HEK293 (cell line): ENCODE results near the gene NCKAP1.

ENCODE experiments used
- CTCF ChIA-PET: fragments of 350-600 bp; formaldehyde crosslinking; extraction: SDS; loops from one replicate; lab custom pipeline; 2021; ENCODE audit warnings: antibody characterized with exemption; lab: Yijun Ruan, JAX
- POLR2A ChIA-PET: fragments of 300-600 bp; formaldehyde crosslinking; extraction: SDS; loops from one replicate; lab custom pipeline; 2020; ENCODE audit warnings: antibody characterized with exemption, inconsistent platforms; lab: Yijun Ruan, JAX
- H3K27ac ChIP-seq: fragments of 200-500 bp; sonication (Bioruptor generic); 2 replicates; pipeline ENCODE4 v1.5.1; 2014; ENCODE audit warnings: low read depth, low read length, control low read depth, inconsistent platforms; ENCODE audit errors: extremely low read depth
- H3K36me3 ChIP-seq, 2 experiments: fragments of 200-500 bp in 1 of 2; sonication (Bioruptor generic) in 1 of 2; 1 replicate in 1 of 2; 2 replicates in 1 of 2; pipeline ENCODE4 v1.5.1; 2014 to 2017; ENCODE audit warnings: inconsistent platforms in 2 of 2, low read length in 2 of 2; ENCODE audit not compliant: control insufficient read depth in 2 of 2, insufficient read depth in 1 of 2
- H3K4me1 ChIP-seq: fragments of 200-500 bp; sonication (Bioruptor generic); 2 replicates; pipeline ENCODE4 v1.5.1; 2014; ENCODE audit warnings: mild to moderate bottlenecking, low read length, inconsistent platforms; ENCODE audit not compliant: control insufficient read depth, insufficient read depth
- H3K4me3 ChIP-seq: 2 replicates; pipeline ENCODE4 v1.5.1; 2011; ENCODE audit warnings: low read depth, mild to moderate bottlenecking, control low read depth, low read length, moderate library complexity
- H3K9me3 ChIP-seq: fragments of 200-500 bp; sonication (Bioruptor generic); 2 replicates; pipeline ENCODE4 v1.5.1; 2014; ENCODE audit warnings: low read depth, low read length, inconsistent platforms; ENCODE audit not compliant: control insufficient read depth, insufficient read depth
- SP2 ChIP-seq: fragments of 450-650 bp; formaldehyde crosslinking; IDR thresholded peaks from 2 replicates; pipeline ENCODE4 v1.5.1; 2016; ENCODE audit warnings: missing biosample characterization, missing genetic modification characterization
- TRIM28 ChIP-seq: IDR thresholded peaks from 2 replicates; pipeline ENCODE4 v1.6.1; 2011; ENCODE audit warnings: low read length, control low read depth, borderline replicate concordance
- ZBTB20 ChIP-seq: fragments of 450-650 bp; formaldehyde crosslinking; IDR thresholded peaks from 2 replicates; pipeline ENCODE4 v1.5.1; 2016; ENCODE audit warnings: missing biosample characterization, missing genetic modification characterization
- ZBTB8A ChIP-seq: fragments of 450-650 bp; formaldehyde crosslinking; IDR thresholded peaks from 2 replicates; pipeline ENCODE4 v1.5.1; 2016; ENCODE audit warnings: missing biosample characterization, missing genetic modification characterization
- ZFHX2 ChIP-seq: fragments of 450-650 bp; formaldehyde crosslinking; conservative IDR thresholded peaks from 2 replicates; pipeline ENCODE4 v1.5.1; 2016; ENCODE audit warnings: missing biosample characterization, missing genetic modification characterization
- ZNF155 ChIP-seq: fragments of 450-650 bp; formaldehyde crosslinking; IDR thresholded peaks from 2 replicates; pipeline ENCODE4 v1.5.1; 2016; ENCODE audit warnings: missing biosample characterization, missing genetic modification characterization
- ZNF157 ChIP-seq: fragments of 450-650 bp; formaldehyde crosslinking; IDR thresholded peaks from 2 replicates; pipeline ENCODE4 v1.5.1; 2016; ENCODE audit warnings: missing biosample characterization, missing genetic modification characterization
- ZNF354C ChIP-seq: fragments of 450-650 bp; formaldehyde crosslinking; IDR thresholded peaks from 2 replicates; pipeline ENCODE4 v1.5.1; 2016; ENCODE audit warnings: missing biosample characterization, missing genetic modification characterization, low read depth, borderline replicate concordance
- ZNF514 ChIP-seq: fragments of 450-650 bp; formaldehyde crosslinking; IDR thresholded peaks from 2 replicates; pipeline ENCODE4 v1.5.1; 2016; ENCODE audit warnings: missing biosample characterization, missing genetic modification characterization
- ZNF529 ChIP-seq: fragments of 450-650 bp; formaldehyde crosslinking; IDR thresholded peaks from 2 replicates; pipeline ENCODE4 v1.5.1; 2017; ENCODE audit warnings: missing genetic modification characterization, missing biosample characterization; ENCODE audit not compliant: insufficient replicate concordance
- ZNF560 ChIP-seq: fragments of 450-650 bp; formaldehyde crosslinking; IDR thresholded peaks from 2 replicates; pipeline ENCODE4 v1.5.1; 2017; ENCODE audit warnings: missing biosample characterization, missing genetic modification characterization, borderline replicate concordance
- ZNF610 ChIP-seq: fragments of 450-650 bp; formaldehyde crosslinking; IDR thresholded peaks from 2 replicates; pipeline ENCODE4 v1.5.1; 2016; ENCODE audit warnings: missing biosample characterization, missing genetic modification characterization, borderline replicate concordance
- ZNF629 ChIP-seq: fragments of 450-650 bp; formaldehyde crosslinking; IDR thresholded peaks from 2 replicates; pipeline ENCODE4 v1.5.1; 2017; ENCODE audit warnings: missing biosample characterization, missing genetic modification characterization
- ZNF658 ChIP-seq: fragments of 450-650 bp; formaldehyde crosslinking; IDR thresholded peaks from 2 replicates; pipeline ENCODE4; 2016; ENCODE audit warnings: missing biosample characterization, missing genetic modification characterization
- ZNF837 ChIP-seq: fragments of 450-650 bp; formaldehyde crosslinking; IDR thresholded peaks from 2 replicates; pipeline ENCODE4 v1.5.1; 2016; ENCODE audit warnings: missing biosample characterization, missing genetic modification characterization
- TF ChIP-seq, protein P1 (sequence below): fragments of 450-650 bp; formaldehyde crosslinking; IDR thresholded peaks from 2 replicates; pipeline ENCODE4 v1.5.1; 2017; ENCODE audit warnings: missing biosample characterization, missing genetic modification characterization
- TF ChIP-seq, protein P2 (sequence below): fragments of 450-650 bp; formaldehyde crosslinking; IDR thresholded peaks from 2 replicates; pipeline ENCODE4 v1.5.1; 2016; ENCODE audit warnings: missing biosample characterization, missing genetic modification characterization, borderline replicate concordance

Gene NCKAP1

DNA sequence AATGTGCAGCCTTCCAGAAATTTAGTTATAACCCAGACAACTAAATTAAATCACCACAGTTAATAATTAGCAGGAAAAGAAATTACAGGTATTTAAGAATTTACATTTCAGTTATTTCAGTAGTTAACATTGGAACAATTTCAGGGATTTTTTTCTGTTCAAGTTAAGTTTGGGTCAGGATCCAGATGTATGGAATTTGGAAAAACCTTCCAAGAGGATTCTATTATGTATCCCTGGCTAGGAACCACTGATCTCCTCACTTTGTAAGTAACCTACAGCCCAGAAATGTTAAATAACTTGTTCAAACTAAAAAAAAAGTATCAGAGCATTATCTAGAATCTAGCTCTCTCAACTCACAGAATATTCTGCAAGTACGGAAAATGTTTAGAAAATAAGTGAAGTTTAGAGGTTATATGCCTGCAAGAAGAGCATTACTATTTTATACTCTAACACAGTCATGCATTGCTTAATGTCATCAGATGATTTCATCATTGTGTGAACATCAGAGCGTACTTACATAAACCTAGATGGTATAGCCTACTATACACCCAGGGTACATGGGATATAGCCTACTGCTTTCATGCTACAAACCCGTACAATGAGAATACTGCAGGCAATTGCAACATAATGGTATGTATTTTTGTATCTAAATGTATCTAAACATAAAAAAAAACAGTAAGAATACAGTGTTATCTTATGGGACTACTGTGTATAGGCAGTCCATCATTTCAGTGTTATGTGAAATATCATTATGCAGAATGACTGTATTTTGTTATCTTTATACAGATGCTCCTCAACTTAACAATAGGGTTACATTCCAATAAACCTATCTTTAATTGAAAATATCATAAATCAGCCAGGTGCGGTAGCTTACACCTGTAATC is 6.1 kb downstream of the NCKAP1 start (continued):
- TF ChIP-seq ZNF354C (tag by site-specific recombination) (no peak), ZNF629 (tag by site-specific recombination) (peak; percentile 60; the same call in 1 of the 2 replicates), ZNF610 (tag by site-specific recombination) (no peak), ZBTB8A (tag by site-specific recombination) (no peak)
- TF ChIP-seq, all 188 proteins: peak for 4

DNA sequence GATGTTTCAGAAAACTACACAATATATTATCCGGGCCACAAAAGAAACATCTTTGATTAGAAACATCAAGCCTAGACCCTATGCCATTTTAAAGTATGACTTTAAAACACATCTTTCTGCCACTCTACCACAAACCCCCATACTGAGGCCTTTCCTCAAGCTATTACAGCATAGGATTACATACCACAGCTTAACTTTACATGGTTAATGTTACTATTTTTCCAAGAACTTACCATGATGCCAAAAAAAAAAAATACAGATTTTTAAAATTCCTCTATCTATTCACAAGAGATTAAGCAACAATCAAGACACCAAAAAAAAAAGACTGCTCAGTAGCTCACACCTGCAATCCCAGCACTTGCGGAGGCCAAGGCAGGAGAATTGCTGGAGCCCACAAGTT is 9.0 kb downstream of the NCKAP1 start:
- POLR2A ChIA-PET = no interaction called here
- CTCF ChIA-PET = interaction anchor here (0.7 to 0.9 kb wide), 2 partner anchors 10 to 19 kb away, joined by 5 to 7 read pairs; no protein-coding TSS in a partner anchor
- H3K27ac ChIP-seq = no peak overlapping the region

DNA sequence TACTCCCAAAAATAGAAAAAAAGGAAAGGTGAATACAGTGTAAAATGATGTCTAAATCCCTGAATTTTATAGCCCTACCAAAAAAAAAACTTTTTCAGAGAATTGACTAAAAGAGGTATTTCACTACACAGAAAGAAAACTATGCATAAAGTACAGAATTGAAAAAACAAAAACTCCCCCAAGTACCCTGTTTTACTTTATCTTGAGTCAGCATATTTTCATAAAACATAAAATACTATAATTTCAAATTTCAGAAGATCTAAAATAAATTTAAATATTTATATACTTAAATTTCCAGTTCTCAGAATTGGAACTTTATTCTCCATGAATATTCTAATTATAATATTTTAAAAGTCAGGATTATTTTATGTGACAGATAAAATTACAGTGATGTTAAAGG is 10.1 kb downstream of the NCKAP1 start:
- peaks cover 22% of the 10 kb centered on the region; the same call in 1 of the 2 replicates for H3K4me1 ChIP-seq
- no peak for TF ChIP-seq ZNF529
- no peak for TF ChIP-seq ZNF514 (tag by site-specific recombination)
- TF ChIP-seq ZNF157 (tag by site-specific recombination) = no peak
- no peak for TF ChIP-seq ZNF658 (tag by site-specific recombination)
- TF ChIP-seq ZBTB20 = no peak
- no peak for TF ChIP-seq ZNF837 (tag by site-specific recombination)
- TF ChIP-seq, protein P1, sequence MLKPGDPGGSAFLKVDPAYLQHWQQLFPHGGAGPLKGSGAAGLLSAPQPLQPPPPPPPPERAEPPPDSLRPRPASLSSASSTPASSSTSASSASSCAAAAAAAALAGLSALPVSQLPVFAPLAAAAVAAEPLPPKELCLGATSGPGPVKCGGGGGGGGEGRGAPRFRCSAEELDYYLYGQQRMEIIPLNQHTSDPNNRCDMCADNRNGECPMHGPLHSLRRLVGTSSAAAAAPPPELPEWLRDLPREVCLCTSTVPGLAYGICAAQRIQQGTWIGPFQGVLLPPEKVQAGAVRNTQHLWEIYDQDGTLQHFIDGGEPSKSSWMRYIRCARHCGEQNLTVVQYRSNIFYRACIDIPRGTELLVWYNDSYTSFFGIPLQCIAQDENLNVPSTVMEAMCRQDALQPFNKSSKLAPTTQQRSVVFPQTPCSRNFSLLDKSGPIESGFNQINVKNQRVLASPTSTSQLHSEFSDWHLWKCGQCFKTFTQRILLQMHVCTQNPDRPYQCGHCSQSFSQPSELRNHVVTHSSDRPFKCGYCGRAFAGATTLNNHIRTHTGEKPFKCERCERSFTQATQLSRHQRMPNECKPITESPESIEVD (tag by site-specific recombination) = peak; percentile 68
- no peak for TF ChIP-seq ZNF155
- no peak for TF ChIP-seq TRIM28
- TF ChIP-seq, all 188 proteins: peak for 1
- ChIA-PET POLR2A (no interaction called here), CTCF (no interaction called here)
- Histone ChIP-seq H3K4me3 (no peak overlapping the region), H3K36me3 (peaks cover 0 to 4% of the 10 kb centered on the region in 2 experiments; a peak in 2 of 3 replicates), H3K27ac (no peak overlapping the region), H3K9me3 (no peaks in the 10 kb centered on the region)

More for the DNA sequence above, 9.0 kb downstream of the NCKAP1 start:
- H3K36me3 ChIP-seq = no peaks in the 10 kb centered on the region
- H3K4me3 ChIP-seq = no peak overlapping the region
- TF ChIP-seq, protein P1 (tag by site-specific recombination) = no peak
- TF ChIP-seq, protein P2, sequence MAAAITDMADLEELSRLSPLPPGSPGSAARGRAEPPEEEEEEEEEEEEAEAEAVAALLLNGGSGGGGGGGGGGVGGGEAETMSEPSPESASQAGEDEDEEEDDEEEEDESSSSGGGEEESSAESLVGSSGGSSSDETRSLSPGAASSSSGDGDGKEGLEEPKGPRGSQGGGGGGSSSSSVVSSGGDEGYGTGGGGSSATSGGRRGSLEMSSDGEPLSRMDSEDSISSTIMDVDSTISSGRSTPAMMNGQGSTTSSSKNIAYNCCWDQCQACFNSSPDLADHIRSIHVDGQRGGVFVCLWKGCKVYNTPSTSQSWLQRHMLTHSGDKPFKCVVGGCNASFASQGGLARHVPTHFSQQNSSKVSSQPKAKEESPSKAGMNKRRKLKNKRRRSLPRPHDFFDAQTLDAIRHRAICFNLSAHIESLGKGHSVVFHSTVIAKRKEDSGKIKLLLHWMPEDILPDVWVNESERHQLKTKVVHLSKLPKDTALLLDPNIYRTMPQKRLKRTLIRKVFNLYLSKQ = no peak
- TF ChIP-seq SP2 (tag by site-specific recombination) (no peak), ZNF560 (no peak), ZFHX2 (tag by site-specific recombination) (no peak)
- no peaks in the 10 kb centered on the region for H3K9me3 ChIP-seq
- peaks cover 21% of the 10 kb centered on the region; the same call in 1 of the 2 replicates for H3K4me1 ChIP-seq
